ENCODE results near the gene GLI2.
A peak's percentile ranks its signal among the peaks of the same experiment; 100 is the strongest.

GLI2 gene

DNA sequence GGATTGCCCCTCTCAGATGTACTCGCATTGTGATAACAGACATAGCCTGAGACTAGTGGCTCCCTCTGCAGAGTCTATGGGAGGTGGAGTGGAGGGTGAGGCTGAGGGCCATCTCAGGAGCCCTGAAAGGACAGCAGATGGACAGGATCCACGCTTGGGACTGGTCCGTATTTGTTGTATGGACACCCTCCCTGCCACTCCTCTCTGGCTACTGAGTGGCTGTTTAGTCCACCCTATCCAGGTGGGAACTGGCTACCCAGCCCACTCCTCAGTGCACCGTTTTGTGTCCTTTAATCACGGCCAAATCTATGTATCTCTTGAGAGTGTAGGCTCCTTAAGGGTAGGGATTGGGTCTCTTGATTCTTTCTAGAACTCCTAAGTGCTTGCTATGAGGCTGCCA is 4.5 kb upstream of the GLI2 start:
- no peak for DNase-seq (ENCODE audit: extremely low spot score)
- POLR2A ChIA-PET: no interaction called here
- CTCF ChIA-PET: no interaction called here
- TF ChIP-seq FOXA1 (IDR thresholded peaks at IDR 0.05): no peak
- TF ChIP-seq CTBP1 (IDR thresholded peaks at IDR 0.05; ENCODE audit: borderline replicate concordance): no peak
- no peak for TF ChIP-seq TARDBP (IDR thresholded peaks at IDR 0.05)
- TF ChIP-seq LEF1 (IDR thresholded peaks at IDR 0.05; ENCODE audit: borderline replicate concordance): no peak
- TF ChIP-seq ARNT (IDR thresholded peaks at IDR 0.05): no peak
- TF ChIP-seq ZNF384 (IDR thresholded peaks at IDR 0.05): no peak
- no peak for TF ChIP-seq BHLHE40 (IDR thresholded peaks at IDR 0.05; ENCODE audit: borderline replicate concordance)
- TF ChIP-seq HDGF (IDR thresholded peaks at IDR 0.05; ENCODE audit: borderline replicate concordance): no peak
- TF ChIP-seq NFRKB (IDR thresholded peaks at IDR 0.05): no peak
- TF ChIP-seq ELF4 (IDR thresholded peaks at IDR 0.05): no peak
- TF ChIP-seq SP1 (IDR thresholded peaks at IDR 0.05): no peak
- no peak for TF ChIP-seq SUZ12 (IDR thresholded peaks at IDR 0.05)

DNA sequence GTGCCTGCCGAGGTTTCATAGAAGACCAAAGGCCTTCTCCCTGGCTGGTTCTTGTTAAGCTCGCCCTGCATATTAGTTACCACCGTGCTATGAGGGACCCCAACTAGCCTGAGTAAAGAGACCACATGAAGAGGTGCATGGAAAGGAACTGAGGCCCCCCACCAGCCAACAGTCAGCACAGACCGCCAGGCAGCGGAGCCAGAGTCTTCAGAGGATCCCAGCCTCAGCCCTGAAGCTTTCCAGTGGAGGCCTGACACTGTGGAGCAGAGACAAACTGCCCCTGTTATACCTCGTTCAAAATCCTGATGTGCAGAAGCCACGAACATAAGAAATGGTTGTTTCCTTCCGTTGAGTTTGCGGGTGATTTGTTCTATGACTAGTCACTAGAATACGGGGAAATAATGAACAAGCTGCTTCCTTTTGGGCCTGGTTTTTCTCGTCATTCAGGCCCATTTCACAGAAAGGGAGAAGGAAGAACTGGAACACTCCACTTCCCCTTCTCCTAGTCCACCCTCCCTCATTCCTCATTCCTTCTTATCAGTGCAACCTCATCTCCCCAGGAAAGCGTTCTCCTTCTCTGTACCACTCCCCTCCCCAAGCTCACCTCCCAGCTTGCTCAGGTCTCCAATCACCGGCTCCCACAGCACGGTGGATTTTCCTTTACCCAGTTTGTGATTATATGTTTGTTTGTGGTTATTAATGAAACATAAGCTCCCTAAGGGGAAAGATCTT is 3.0 kb upstream of the GLI2 start:
- TF ChIP-seq NFRKB (IDR thresholded peaks at IDR 0.05) (no peak), L3MBTL2 (conservative IDR thresholded peaks at IDR 0.05) (no peak), LEF1 (IDR thresholded peaks at IDR 0.05; ENCODE audit: borderline replicate concordance) (no peak)
- CTCF ChIA-PET: no interaction called here
- DNase-seq (ENCODE audit: extremely low spot score): no peak
- POLR2A ChIA-PET: interaction anchor here (1.5 to 1.7 kb wide), 2 partner anchors 19 to 342 kb away, joined by 3 to 6 read pairs; no protein-coding TSS in a partner anchor

DNA sequence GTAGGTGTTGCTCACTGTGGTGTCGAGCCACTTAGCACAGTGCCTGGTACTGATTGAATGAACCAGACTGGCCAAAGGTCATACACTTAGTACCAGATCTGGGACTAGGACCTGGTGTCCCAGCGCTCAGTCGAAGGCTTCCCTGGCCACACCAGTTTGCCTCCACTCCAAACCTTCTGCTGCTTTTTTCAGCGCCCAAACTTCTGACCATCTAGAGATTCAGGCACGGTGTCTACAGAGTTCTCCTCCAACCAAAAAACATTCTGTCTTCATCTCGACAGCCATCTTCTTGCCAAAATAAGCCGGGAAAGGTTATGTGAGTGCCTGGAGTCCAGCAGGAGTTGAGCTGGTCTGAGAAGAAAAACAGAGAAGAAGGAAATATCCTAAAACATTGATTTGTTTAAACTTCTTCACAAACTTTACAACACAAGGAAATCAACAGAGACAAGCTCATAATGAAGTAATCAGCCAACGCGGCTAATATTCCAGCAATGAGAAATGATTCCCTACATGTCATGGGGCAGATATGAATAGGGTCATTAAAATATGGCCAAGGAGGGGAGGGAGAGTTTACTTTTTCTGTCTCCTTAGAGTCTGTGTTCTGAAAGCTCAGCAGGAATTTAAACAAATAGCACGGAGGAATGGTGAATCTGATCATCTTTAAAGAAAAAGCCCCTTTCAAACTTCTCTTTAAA is 2.3 kb upstream of the GLI2 start:
- POLR2A ChIA-PET: interaction anchor here (1.5 to 1.7 kb wide), 2 partner anchors 20 to 342 kb away, joined by 3 to 6 read pairs; no protein-coding TSS in a partner anchor

DNA sequence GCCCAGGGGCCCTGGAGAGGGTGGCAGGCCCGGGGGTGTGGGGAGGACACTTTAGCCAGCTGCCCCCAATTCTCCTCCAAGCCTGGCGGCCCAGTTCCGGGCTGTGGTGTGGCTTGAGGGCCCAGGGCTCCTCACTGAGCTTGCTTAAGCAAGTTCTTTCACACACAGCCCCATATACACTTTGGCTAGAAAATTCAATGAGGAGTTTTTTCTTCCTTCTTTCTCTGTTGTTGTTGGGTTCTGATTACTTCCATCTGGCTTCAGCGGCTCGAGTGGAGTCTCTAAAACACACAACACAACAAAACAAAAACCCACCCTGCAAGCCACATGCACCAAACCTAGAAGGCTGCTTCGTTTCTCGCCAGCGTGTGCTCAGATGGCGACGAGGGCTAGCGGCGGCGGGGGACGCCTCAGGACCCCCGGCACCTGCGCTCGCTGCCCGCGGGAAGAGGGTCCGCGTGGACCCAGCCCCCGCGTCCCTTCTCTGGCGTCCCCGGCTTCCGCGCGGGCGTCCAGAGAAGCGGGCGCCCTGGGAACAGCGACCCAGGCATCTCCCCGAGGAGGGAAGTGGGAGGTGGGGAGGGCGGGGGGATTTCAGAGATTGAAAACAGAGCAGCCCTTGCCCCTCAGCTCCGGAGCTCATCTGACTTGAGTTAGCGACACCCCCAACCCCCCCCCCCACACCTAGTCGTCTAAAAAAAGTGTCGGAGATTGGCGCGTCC is 577 bp upstream of the GLI2 start:
- CTCF ChIA-PET: interaction anchor here (0.6 to 1.0 kb wide), 2 partner anchors 94 to 345 kb away, joined by 3 read pairs; no protein-coding TSS in a partner anchor

More for the DNA sequence above, 2.3 kb upstream of the GLI2 start:
- no peak for DNase-seq (ENCODE audit: extremely low spot score)
- TF ChIP-seq FOXM1 (IDR thresholded peaks at IDR 0.05; ENCODE audit: borderline replicate concordance) (no peak), ZNF384 (IDR thresholded peaks at IDR 0.05) (no peak)
- CTCF ChIA-PET: no interaction called here

DNA sequence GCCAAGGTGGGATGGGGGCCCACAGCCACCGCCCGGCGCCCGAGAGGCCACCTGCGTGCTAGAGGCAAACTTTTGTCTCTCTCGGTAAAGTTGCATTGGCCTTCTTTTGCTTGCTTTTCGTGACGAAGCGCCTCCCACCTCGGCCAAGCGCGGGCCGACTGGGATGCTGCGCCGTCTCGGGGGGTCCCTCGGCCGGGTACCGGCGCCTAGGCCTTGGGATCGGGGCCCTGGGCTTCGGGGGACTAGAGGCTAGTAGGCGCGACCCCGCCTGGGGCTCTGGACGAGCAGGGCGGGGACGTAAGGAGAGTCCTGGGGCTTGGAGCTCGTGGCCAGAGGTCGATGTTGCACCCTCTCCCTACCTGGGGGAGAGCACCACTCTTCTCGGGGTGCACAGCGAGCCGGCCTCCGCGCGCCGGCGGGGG is 545 bp downstream of the GLI2 start:
- CTCF ChIA-PET: interaction anchor here (0.6 to 1.7 kb wide), 5 partner anchors 22 to 479 kb away, joined by 3 to 4 read pairs (median 3); no protein-coding TSS in a partner anchor
- TF ChIP-seq TARDBP (IDR thresholded peaks at IDR 0.05) (no peak), L3MBTL2 (conservative IDR thresholded peaks at IDR 0.05) (0 out of 2 replicates have a peak, but pooled peaks have one; percentile 27), CTBP1 (IDR thresholded peaks at IDR 0.05; ENCODE audit: borderline replicate concordance) (no peak), FOXA1 (IDR thresholded peaks at IDR 0.05) (no peak), ZNF384 (IDR thresholded peaks at IDR 0.05) (no peak)
- POLR2A ChIA-PET: interaction anchor here (1.0 to 2.0 kb wide), 3 partner anchors 35 to 339 kb away, joined by 3 to 4 read pairs (median 3); no protein-coding TSS in a partner anchor
- DNase-seq (ENCODE audit: extremely low spot score): no peak

More for the DNA sequence above, 577 bp upstream of the GLI2 start:
- POLR2A ChIA-PET: interaction anchor here (2.0 kb wide), 1 partner anchor 340 kb away, joined by 4 read pairs; no protein-coding TSS in a partner anchor
- TF ChIP-seq SUZ12 (IDR thresholded peaks at IDR 0.05) (no peak), CTBP1 (IDR thresholded peaks at IDR 0.05; ENCODE audit: borderline replicate concordance) (no peak), HDGF (IDR thresholded peaks at IDR 0.05; ENCODE audit: borderline replicate concordance) (no peak)
- no peak for DNase-seq (ENCODE audit: extremely low spot score)

DNA sequence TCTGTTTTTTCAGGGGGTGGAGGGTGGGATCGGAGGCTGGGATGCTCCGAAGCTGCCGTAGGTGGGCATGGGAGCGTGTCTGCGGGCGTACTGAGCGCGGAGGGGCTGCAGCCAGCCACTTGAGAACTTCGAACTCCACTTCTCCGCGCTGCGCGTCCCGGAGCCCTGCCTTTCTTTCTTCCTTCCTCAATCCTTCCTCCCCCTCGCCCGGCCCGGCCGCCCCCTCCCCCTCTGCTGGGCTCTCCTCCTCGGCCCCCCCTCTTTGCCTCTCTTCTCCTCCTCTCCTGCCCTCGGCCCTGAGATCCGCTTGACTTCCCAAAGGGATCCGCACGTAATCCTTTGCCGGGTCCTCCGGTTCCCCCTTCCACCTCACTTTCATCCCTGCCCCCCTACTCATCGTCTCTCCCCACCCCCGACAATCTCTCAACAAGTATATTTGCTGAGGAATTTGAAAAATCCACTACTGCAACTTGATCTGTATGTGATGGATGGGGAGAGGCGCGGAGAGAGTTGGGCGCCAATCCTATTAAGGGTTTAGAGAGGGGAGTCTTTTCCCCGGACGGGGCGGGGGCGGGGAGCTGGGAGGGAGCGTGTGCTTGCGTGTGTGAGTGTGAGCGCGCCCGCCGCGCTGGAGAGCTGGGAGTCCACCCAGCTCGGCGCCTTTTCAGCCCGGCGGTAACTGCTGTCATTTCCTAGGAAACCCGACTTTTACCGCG is 1.1 kb downstream of the GLI2 start:
- peak; percentile 52 for DNase-seq (ENCODE audit: extremely low spot score)
- TF ChIP-seq, protein P1, sequence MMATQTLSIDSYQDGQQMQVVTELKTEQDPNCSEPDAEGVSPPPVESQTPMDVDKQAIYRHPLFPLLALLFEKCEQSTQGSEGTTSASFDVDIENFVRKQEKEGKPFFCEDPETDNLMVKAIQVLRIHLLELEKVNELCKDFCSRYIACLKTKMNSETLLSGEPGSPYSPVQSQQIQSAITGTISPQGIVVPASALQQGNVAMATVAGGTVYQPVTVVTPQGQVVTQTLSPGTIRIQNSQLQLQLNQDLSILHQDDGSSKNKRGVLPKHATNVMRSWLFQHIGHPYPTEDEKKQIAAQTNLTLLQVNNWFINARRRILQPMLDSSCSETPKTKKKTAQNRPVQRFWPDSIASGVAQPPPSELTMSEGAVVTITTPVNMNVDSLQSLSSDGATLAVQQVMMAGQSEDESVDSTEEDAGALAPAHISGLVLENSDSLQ (IDR thresholded peaks at IDR 0.05): 0 out of 2 replicates have a peak, but pooled peaks have one; percentile 9
- no peak for TF ChIP-seq CTBP1 (IDR thresholded peaks at IDR 0.05; ENCODE audit: borderline replicate concordance)
- POLR2A ChIA-PET: interaction anchor here (0.9 to 1.8 kb wide), 15 partner anchors 7 to 339 kb away, joined by 3 to 10 read pairs (median 3); no protein-coding TSS in a partner anchor
- CTCF ChIA-PET: interaction anchor here (0.6 to 1.7 kb wide), 5 partner anchors 21 to 619 kb away, joined by 3 to 4 read pairs (median 3); no protein-coding TSS in a partner anchor
